ENCODE results near the gene CTSV.
"Not testable (repeated sequence)": the region's sequence is repeated elsewhere in the genome, so short reads cannot be mapped to it uniquely, and the experiment has no call there.

- not testable (repeated sequence) for TF ChIP-seq CTCF (conservative IDR thresholded peaks at IDR 0.05 in 1 of 2, IDR thresholded peaks at IDR 0.05 in 1 of 2; ENCODE audit: low read depth in 1 of 2, low read length in 2 of 2); EZH2 (IDR thresholded peaks at IDR 0.05; ENCODE audit: low read length, missing control alignments)
Observed at GRCh38 chr9:97013151-97014132, 25.5 kb downstream of the CTSV start.
